Keratinocyte (primary cell): Measurements from ENCODE around the gene RHCE.

Experiments used
- EZH2 ChIP-seq: IDR thresholded peaks from one replicate; pipeline ENCODE4 v1.6.1; 2012; ENCODE audit warnings: inconsistent platforms, mild to moderate bottlenecking, low read length, moderate library complexity
- TF ChIP-seq, protein P1 (sequence below), 3 experiments: IDR thresholded peaks in 1 of 3; conservative IDR thresholded peaks in 1 of 3; optimal IDR thresholded peaks in 1 of 3; 2 replicates in 2 of 3; 3 replicates in 1 of 3; pipeline versions ENCODE3 to v1.5.1; 2011; ENCODE audit warnings: low read length in 3 of 3, mild to moderate bottlenecking in 3 of 3, moderate library complexity in 2 of 3, control low read depth in 1 of 3, inconsistent platforms in 1 of 3; ENCODE audit not compliant: insufficient read depth in 2 of 3; ENCODE audit errors: extremely low read depth in 1 of 3

GRCh38 chr1:25460020-25460419 is 39.4 kb upstream of the RHCE start:
- TF ChIP-seq, protein P1, sequence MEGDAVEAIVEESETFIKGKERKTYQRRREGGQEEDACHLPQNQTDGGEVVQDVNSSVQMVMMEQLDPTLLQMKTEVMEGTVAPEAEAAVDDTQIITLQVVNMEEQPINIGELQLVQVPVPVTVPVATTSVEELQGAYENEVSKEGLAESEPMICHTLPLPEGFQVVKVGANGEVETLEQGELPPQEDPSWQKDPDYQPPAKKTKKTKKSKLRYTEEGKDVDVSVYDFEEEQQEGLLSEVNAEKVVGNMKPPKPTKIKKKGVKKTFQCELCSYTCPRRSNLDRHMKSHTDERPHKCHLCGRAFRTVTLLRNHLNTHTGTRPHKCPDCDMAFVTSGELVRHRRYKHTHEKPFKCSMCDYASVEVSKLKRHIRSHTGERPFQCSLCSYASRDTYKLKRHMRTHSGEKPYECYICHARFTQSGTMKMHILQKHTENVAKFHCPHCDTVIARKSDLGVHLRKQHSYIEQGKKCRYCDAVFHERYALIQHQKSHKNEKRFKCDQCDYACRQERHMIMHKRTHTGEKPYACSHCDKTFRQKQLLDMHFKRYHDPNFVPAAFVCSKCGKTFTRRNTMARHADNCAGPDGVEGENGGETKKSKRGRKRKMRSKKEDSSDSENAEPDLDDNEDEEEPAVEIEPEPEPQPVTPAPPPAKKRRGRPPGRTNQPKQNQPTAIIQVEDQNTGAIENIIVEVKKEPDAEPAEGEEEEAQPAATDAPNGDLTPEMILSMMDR (optimal IDR thresholded peaks at IDR 0.05 in 1 of 3, IDR thresholded peaks at IDR 0.05 in 1 of 3, conservative IDR thresholded peaks at IDR 0.05 in 1 of 3; ENCODE audit: extremely low read depth in 1 of 3, insufficient read depth in 2 of 3, low read length in 3 of 3) = no peak
- TF ChIP-seq EZH2 = no peak
